Right lung (tissue), 10 donors: Measurements from ENCODE around the gene LRRTM3. TPM values are rescaled to one million over a fixed set of nuclear protein-coding genes. Genes with fewer than 3 reads are reported as not detected.

Experiments used
- DNase-seq, 2 donors: peaks; one replicate each; pipeline ENCODE4 v3.0.0-alpha.2; 2013
- long read RNA-seq, 8 donors: transcript quantifications; one replicate each; lab custom pipeline, GENCODE V29; 2026
- polyA plus RNA-seq, 5 donors: library from polyadenylated mRNA; unstranded; fragments of 120-200 nt; gene quantifications; one replicate each; pipeline versions ENCODE4 v1.2.1 to v1.2.3, GENCODE V29; 2013; ENCODE audit warnings: inconsistent platforms in 1 of 5, low replicate concordance in 1 of 5; ENCODE audit not compliant: insufficient read length in 5 of 5, insufficient read depth in 1 of 5

Gene LRRTM3
- polyA plus RNA-seq: 1 to 10 TPM; 1.7 to 4.9 (median 3.9) TPM
- long read RNA-seq, donor 1: 0 reads
- long read RNA-seq, donor 2: 0 reads
- long read RNA-seq, donor 3: 0 reads
- long read RNA-seq, donor 4, full-length matches to known transcripts: 1 of 1 reads
- long read RNA-seq, donor 4, partial matches to known transcripts: 0 of 1 reads
- long read RNA-seq, donor 4, other reads (novel, unspliced or antisense): 0 of 1 reads
- long read RNA-seq, donor 5: 0 reads
- long read RNA-seq, donor 6: 0 reads
- long read RNA-seq, donor 7: 0 reads
- long read RNA-seq, donor 8: 0 reads

DNA sequence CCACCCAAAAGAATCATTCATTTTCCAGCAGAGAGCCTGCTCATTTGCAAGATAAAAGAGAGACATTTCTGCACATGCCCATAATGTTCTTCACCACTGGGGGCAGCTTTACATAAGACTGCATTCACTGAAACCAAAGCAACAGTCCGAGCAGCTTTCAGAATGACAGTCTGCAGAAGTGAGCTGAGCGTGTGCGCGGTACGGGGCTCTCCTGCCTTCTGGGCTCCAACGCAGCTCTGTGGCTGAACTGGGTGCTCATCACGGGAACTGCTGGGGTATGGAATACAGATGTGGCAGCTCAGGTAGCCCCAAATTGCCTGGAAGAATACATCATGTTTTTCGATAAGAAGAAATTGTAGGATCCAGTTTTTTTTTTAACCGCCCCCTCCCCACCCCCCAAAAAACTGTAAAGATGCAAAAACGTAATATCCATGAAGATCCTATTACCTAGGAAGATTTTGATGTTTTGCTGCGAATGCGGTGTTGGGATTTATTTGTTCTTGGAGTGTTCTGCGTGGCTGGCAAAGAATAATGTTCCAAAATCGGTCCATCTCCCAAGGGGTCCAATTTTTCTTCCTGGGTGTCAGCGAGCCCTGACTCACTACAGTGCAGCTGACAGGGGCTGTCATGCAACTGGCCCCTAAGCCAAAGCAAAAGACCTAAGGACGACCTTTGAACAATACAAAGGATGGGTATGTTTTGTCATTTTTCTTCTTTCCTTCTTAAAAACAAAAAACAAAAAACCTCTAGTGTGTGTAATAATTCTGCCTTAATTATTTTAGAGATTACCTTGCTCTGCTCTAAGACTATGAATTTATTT is at the start of gene LRRTM3:
Gene LRRTM3 (plus strand): TSS at position 141 of the 820 bp plus-strand sequence.
- DNase-seq: peak; percentile 51 to 63

DNA sequence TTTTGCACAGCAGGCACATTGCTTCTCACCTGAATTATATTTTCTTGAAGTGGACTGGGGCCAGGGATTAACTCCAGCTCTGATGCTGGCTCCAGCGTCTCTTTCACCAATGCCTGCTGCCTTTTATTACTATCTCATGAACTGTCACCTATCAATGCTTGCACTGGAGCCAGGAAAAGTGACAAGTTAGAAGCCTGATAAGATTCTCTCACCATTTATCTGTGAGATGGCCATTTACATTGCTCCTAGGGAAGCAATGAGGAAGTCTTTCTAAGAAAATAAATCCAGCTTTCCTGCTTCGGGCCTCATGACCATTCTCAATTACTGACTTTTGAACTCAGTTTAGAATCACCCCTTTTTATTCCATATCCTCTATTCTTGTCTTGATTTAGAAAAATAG is 48.5 kb upstream of the LRRTM3 start:
- DNase-seq: no peak

DNA sequence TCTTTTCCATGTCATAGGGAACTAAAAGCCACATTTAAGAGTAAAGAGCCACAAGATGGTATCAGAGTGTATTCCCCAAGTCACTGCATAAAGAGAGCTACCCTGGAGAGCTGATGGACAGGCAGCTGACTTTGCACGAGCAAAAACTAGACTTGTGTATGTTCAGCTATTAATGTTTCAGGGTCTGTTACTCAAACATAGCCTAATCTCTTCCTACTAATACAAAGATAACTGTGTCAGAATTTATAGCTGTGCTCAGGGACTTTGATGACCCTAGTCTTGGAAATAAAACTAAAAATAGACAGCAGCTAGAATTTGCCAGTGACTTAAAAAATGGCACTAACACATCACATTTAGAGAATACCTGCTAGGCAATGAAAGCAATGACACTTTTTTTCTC is 45.5 kb upstream of the LRRTM3 start:
- no peak for DNase-seq

GRCh38 chr10:66880826-66881225 is 45.0 kb upstream of the LRRTM3 start:
- DNase-seq: peak in 1 of 2 donors; percentile 6

DNA sequence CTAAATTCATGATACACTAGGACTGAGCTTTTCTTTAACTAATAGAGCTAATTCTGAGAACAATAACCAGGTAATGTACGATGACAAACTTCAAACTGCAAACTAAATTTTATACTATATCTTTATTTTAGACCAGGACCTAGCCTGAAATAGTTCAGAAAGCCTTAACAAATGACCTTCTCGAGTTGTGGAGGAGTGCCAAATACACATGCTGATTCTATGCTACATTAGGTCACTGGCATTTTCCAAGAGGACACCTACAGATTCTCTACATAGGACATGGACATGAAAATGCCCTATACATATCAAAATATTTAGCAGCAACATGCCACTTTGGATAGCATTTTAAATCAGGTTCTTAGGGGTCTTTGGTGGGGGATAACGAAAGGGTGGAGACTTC is 44.0 kb upstream of the LRRTM3 start:
- no peak for DNase-seq

DNA sequence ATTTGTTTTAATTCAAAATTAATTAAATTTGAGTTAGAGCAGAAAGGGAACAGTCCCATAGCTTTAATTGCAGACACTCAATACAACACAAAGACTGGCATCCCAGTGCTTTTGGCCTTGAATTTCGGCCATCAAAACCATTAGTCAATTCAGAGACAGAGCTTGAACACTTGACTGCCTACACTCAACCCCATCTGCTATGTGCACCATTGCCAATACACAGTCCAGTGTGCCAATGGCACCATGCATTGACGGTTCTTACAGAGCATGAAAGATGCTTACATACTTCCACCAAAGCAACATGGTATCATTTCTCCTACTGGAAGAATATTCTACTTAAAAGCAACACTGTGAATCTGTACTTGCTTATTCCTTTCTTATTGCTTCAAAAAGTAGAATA is 43.6 kb upstream of the LRRTM3 start:
- DNase-seq: no peak

GRCh38 chr10:66886848-66887247 is 39.0 kb upstream of the LRRTM3 start:
- DNase-seq: no peak

DNA sequence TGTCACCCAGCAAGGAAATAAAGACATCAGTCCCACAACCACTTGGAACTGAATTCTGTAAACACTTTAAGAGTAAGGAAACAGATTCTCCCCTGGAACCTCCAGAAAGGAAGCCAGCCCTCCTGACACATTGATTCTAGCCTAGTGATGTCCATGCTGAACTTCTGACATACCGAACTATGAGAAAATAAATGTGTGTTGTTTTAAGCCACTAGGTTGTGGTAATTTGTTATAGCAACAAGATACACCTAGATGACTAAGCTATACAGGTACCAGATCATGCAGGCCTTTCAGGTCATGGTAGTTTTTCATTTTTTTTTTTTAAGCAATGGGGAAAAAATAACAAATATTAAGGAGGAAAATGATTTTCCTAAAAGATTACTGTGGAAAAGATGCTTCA is 37.6 kb upstream of the LRRTM3 start:
- DNase-seq: no peak

GRCh38 chr10:66892871-66893270 is 33.0 kb upstream of the LRRTM3 start:
- no peak for DNase-seq

DNA sequence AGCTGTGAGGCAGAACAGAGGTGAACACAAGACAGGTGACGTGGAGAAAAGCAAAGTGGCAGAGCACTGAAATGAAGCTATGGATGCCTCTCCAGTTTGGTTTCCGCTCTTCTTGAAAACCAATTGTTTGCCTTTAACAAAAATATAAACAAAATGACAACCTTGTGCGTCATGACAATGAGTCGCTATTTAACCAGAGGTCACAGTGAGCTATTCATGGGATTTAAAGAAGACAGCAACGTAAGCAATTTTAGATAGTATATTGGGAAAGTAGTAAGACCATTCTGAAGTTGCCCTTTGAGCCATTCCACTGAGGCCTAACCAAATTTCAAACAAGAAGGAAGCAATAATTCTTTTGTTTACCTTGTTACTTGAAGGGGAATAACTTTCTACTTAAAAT is 15.2 kb upstream of the LRRTM3 start:
- DNase-seq: no peak

DNA sequence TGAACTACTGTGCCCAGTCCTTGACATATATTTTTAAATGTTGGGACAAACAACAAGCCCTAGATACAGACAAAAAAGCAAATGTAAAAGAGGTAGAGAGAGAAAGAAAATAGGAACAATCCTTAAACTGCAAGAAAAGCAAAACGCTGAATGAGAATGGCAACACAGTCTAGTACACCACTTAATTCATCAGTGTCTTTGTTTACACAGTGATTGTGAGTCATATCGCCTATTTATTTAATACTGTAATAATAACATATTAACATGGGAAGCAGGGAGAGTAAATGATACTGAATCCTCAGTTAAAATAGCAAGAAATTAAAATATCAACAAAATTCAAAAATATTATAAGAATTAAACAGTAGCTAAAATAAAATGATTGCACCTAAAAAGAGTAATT is 9.8 kb upstream of the LRRTM3 start:
- no peak for DNase-seq

GRCh38 chr10:66917104-66917503 is 8.7 kb upstream of the LRRTM3 start:
- DNase-seq: no peak

- no peak for DNase-seq
Observed at GRCh38 chr10:66919248-66919647, 6.6 kb upstream of the LRRTM3 start.

GRCh38 chr10:66924674-66925345 is 1.0 kb upstream of the LRRTM3 start:
- DNase-seq: no peak

- DNase-seq: no peak
Observed at GRCh38 chr10:66925373-66925772, 463 bp upstream of the LRRTM3 start.

DNA sequence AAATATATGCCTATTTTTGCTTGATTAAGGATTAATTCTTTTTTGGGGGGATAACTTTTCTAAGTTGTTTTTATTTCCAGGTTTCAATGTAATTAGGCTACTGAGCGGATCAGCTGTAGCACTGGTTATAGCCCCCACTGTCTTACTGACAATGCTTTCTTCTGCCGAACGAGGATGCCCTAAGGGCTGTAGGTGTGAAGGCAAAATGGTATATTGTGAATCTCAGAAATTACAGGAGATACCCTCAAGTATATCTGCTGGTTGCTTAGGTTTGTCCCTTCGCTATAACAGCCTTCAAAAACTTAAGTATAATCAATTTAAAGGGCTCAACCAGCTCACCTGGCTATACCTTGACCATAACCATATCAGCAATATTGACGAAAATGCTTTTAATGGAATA is 1.0 kb downstream of the LRRTM3 start:
- no peak for DNase-seq

- DNase-seq: no peak
Observed at GRCh38 chr10:66927251-66927935, 1.6 kb downstream of the LRRTM3 start.

DNA sequence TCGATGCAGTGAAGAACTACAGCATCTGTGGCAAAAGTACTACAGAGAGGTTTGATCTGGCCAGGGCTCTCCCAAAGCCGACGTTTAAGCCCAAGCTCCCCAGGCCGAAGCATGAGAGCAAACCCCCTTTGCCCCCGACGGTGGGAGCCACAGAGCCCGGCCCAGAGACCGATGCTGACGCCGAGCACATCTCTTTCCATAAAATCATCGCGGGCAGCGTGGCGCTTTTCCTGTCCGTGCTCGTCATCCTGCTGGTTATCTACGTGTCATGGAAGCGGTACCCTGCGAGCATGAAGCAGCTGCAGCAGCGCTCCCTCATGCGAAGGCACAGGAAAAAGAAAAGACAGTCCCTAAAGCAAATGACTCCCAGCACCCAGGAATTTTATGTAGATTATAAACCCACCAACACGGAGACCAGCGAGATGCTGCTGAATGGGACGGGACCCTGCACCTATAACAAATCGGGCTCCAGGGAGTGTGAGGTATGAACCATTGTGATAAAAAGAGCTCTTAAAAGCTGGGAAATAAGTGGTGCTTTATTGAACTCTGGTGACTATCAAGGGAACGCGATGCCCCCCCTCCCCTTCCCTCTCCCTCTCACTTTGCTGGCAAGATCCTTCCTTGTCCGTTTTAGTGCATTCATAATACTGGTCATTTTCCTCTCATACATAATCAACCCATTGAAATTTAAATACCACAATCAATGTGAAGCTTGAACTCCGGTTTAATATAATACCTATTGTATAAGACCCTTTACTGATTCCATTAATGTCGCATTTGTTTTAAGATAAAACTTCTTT is 2.3 kb downstream of the LRRTM3 start:
- peak in 1 of 2 donors; percentile 39 for DNase-seq

DNA sequence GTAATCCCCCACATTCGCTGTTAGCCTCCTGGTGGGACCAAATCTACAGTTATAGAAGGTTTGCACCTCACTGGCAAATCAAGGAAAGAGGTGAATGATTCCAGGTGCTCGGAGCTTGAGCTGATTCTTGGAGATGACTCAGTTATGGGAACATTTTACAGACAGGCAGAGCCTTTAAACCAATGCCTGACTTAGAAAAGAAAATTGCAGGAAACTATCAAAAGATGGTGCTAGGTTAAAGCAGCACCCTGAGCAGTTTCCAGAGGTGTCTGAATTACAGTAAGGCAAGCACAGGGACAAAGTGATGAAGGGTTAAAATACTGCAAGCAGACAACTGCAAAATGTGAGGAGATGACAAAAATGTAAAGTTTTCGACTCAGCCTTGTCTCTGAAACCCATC is 2.9 kb downstream of the LRRTM3 start:
- DNase-seq: no peak

DNA sequence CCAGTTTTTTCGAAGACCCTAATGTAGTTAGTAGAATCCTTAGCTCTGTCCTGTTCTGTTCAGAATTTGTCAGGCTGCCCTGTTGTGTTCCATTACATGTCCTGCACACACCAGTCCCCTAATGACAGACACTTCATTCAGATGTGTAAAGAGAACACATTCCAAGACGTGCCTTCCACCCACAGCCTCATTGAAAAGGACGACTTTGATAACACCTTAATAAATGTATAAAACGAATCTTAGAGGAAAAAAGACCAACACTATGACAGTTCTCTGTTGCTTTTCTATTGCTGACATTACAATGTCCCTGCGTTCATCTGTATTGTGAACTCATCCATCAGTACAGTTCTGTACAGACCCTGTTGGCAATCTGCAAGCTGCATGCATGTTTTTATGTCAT is 3.5 kb downstream of the LRRTM3 start:
- no peak for DNase-seq

GRCh38 chr10:66931340-66931948 is 5.6 kb downstream of the LRRTM3 start:
- peak; percentile 56 to 74 for DNase-seq
